ENCODE results near the gene PEPD.

PEPD gene

DNA sequence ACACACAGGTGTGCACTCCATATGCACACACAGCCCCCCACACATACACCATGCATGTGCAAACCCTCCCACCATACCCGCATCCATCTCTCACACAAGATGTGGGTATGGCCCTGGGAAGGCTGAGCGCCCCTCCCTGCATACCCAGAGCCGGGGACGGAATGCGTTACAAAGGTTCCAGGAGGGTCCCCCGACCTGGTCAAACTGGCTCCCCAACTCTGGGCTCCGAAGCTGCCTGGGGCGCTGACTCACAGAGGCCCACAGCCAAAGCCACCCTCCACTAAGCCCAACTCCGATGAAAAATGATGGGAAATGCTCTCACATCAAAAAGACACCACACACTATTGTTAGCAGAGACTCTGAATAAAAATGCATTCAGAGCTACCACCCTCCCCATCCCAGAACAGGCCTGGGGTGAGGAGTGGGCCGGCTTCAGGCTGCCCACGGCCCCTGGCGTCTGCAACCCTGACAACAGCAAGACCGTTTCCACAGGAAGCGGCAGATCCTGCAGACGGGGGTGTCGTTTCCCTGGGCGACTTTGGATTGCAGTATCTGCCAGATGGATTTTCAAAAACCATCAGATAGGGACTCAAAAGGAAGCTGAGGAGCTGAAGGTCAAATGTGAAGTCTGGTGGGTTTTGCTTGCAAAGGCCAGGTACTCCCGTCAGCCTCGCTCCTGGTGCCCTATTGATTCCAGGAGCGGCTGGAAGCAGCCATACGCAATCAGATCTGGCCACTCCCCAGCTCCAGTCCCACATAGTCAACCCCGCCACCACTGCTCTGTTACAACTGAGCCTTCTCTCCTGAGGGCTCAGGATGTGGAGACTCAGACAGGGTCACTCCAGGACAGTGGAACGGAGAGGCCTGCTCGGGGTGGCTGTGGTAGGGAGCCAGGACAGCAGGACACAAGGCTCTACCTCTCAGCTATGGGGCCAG, 14.3 kb downstream of the PEPD start:
- TF ChIP-seq CTCF (conservative IDR thresholded peaks at IDR 0.05; ENCODE audit: low read length) (no peak), EZH2phosphoT487 (IDR thresholded peaks at IDR 0.05; ENCODE audit: borderline replicate concordance) (no peak)
- no peaks in the 10 kb centered on the region for H3K79me2 ChIP-seq (ENCODE audit: insufficient read depth, low read length)
- H3K27me3 ChIP-seq (ENCODE audit: insufficient read depth, low read length, poor library complexity, severe bottlenecking): no peaks in the 10 kb centered on the region
- no peak overlapping the region for H3K9ac ChIP-seq (ENCODE audit: low read depth, low read length, poor library complexity, severe bottlenecking)
- no peak overlapping the region for H2AFZ ChIP-seq (ENCODE audit: low read length)
- no peak overlapping the region for H3K4me3 ChIP-seq (ENCODE audit: low read length, poor library complexity, severe bottlenecking)
- H3K4me2 ChIP-seq (ENCODE audit: low read depth, low read length, poor library complexity, severe bottlenecking): no peak overlapping the region
- no peaks in the 10 kb centered on the region for H3K4me1 ChIP-seq (ENCODE audit: insufficient read depth, low read length, poor library complexity, severe bottlenecking)
- no peaks in the 10 kb centered on the region for H4K20me1 ChIP-seq (ENCODE audit: insufficient read depth, low read length, poor library complexity, severe bottlenecking)
- H3K9me2 ChIP-seq (replicated peaks; ENCODE audit: low read depth, low read length): no peaks in the 10 kb centered on the region
- H3K36me3 ChIP-seq (ENCODE audit: insufficient read depth, low read length): no peaks in the 10 kb centered on the region
- no peaks in the 10 kb centered on the region for H3F3A ChIP-seq (ENCODE audit: low read depth)
- H3K9me3 ChIP-seq (ENCODE audit: insufficient read depth, low read depth, low read length): no peaks in the 10 kb centered on the region

DNA sequence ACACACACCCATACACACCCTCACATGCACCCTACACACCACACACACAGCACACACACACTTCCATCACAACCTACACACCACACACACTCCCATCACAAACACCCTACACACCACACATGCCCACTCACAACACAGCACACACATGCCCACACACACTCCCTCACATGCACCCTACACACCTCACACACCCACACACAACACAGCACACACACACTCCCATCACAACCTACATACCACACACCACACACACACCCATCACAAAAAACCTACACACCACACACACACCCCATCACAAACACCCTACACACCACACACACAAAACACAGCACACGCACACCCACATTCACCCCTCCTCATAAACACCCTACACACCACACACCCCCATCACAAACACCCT, 15.1 kb downstream of the PEPD start:
- no peaks in the 10 kb centered on the region for H3K9me3 ChIP-seq (ENCODE audit: insufficient read depth, low read depth, low read length)
- H3K27me3 ChIP-seq (ENCODE audit: insufficient read depth, low read length, poor library complexity, severe bottlenecking): no peaks in the 10 kb centered on the region
- H3K36me3 ChIP-seq (ENCODE audit: insufficient read depth, low read length): no peaks in the 10 kb centered on the region
- no peaks in the 10 kb centered on the region for H3K79me2 ChIP-seq (ENCODE audit: insufficient read depth, low read length)
- no peak overlapping the region for H3K4me2 ChIP-seq (ENCODE audit: low read depth, low read length, poor library complexity, severe bottlenecking)
- no peak overlapping the region for H3K4me3 ChIP-seq (ENCODE audit: low read length, poor library complexity, severe bottlenecking)
- no peak overlapping the region for H3K9ac ChIP-seq (ENCODE audit: low read depth, low read length, poor library complexity, severe bottlenecking)
- H4K20me1 ChIP-seq (ENCODE audit: insufficient read depth, low read length, poor library complexity, severe bottlenecking): no peaks in the 10 kb centered on the region
- no peak for TF ChIP-seq CTCF (conservative IDR thresholded peaks at IDR 0.05; ENCODE audit: low read length)
- no peak for TF ChIP-seq EZH2phosphoT487 (IDR thresholded peaks at IDR 0.05; ENCODE audit: borderline replicate concordance)
- no peaks in the 10 kb centered on the region for H3K9me2 ChIP-seq (replicated peaks; ENCODE audit: low read depth, low read length)
- H3F3A ChIP-seq (ENCODE audit: low read depth): no peaks in the 10 kb centered on the region
- H2AFZ ChIP-seq (ENCODE audit: low read length): no peak overlapping the region
- H3K4me1 ChIP-seq (ENCODE audit: insufficient read depth, low read length, poor library complexity, severe bottlenecking): no peaks in the 10 kb centered on the region

DNA sequence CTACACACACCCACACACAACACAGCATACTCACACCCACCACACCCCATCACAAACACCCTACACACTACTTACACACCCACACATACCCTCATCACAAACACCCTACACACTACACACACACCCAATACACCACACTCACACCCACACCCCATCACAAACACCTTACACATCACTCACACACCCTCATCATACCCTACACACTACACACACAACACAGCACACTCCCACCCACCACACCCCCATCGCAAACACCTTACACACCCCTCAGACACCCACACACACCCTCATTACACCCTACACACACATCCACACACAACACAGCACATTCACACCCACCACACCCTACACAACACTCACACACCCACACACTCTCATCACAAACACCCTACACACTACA, 15.8 kb downstream of the PEPD start:
- Histone ChIP-seq H4K20me1 (ENCODE audit: insufficient read depth, low read length, poor library complexity, severe bottlenecking) (no peaks in the 10 kb centered on the region), H3K36me3 (ENCODE audit: insufficient read depth, low read length) (no peaks in the 10 kb centered on the region), H3K9me3 (ENCODE audit: insufficient read depth, low read depth, low read length) (no peaks in the 10 kb centered on the region), H3K9me2 (replicated peaks; ENCODE audit: low read depth, low read length) (no peaks in the 10 kb centered on the region), H3K9ac (ENCODE audit: low read depth, low read length, poor library complexity, severe bottlenecking) (no peak overlapping the region), H3K4me2 (ENCODE audit: low read depth, low read length, poor library complexity, severe bottlenecking) (no peak overlapping the region), H3K79me2 (ENCODE audit: insufficient read depth, low read length) (no peaks in the 10 kb centered on the region), H3F3A (ENCODE audit: low read depth) (no peaks in the 10 kb centered on the region), H3K27me3 (ENCODE audit: insufficient read depth, low read length, poor library complexity, severe bottlenecking) (no peaks in the 10 kb centered on the region), H3K4me3 (ENCODE audit: low read length, poor library complexity, severe bottlenecking) (no peak overlapping the region), H3K4me1 (ENCODE audit: insufficient read depth, low read length, poor library complexity, severe bottlenecking) (no peaks in the 10 kb centered on the region), H2AFZ (ENCODE audit: low read length) (no peak overlapping the region)
- TF ChIP-seq EZH2phosphoT487 (IDR thresholded peaks at IDR 0.05; ENCODE audit: borderline replicate concordance) (no peak), CTCF (conservative IDR thresholded peaks at IDR 0.05; ENCODE audit: low read length) (no peak)
